ENCODE measurements around the gene TBCD. TPM values are rescaled to one million over a fixed set of nuclear protein-coding genes. Genes with fewer than 3 reads are reported as not detected.
A peak's percentile ranks its signal among the peaks of the same experiment; 100 is the strongest.

Gene TBCD
- total and polyA plus RNA-seq, 9 of the 15 experiments (the other 6 are each of a cell fraction or from before 2014, with no cell fraction given), result 8.9 to 98.5 (median 28.0) TPM

DNA sequence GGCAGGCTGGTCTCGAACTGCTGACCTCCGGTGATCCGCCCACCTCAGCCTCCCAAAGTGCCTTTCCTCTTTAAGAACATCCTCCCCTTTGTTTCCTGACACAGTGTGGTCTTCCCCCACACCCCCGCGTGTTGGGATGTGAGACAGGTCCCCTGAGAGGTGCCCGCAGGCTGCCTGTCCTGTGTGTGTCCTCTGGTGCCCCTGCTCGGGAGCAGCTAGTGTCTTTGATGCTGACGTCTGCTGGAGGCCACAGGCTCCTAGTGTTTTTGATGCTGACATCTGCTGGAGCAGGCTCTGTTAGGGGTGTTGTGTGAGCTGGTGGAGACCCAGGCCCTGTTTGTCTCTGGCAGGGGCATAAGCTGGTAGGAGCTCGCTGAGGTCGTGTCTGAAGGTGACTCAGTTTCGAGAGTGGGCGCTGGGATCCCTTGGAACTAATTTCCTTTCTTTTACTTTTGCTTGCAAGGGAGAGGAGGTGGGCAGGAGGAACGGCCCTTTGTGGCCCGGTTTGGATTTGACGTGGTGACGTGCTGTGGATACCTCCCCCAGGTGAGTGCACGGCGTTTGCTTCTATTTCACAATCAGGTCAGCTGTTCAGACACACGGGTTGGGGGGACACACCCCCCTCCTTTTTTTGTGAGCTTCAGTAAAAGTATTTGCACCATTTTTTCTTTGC lies 29.4 kb upstream of the TBCD start:
- H3K9me3 ChIP-seq (replicated peaks; ENCODE audit: control insufficient read depth, insufficient read depth, low read depth, low read length), result no peaks in the 10 kb centered on the region
- in situ Hi-C loops (cut with MboI), result no loop called here
- H3K4me1 ChIP-seq (replicated peaks in 1 of 2; ENCODE audit: control insufficient read depth in 2 of 2, insufficient read depth in 2 of 2, low read length in 2 of 2), result peaks cover 5 to 12% of the 10 kb centered on the region in 2 experiments; a peak in 4 of 5 replicates
- H3K79me2 ChIP-seq (ENCODE audit: control insufficient read depth, insufficient read depth, low read length), result peaks cover 11% of the 10 kb centered on the region
- peak overlapping the region in 1 of 2 experiments; percentile 28; a peak in 2 of 4 replicates for H3K9ac ChIP-seq (ENCODE audit: insufficient read depth in 1 of 2, low read depth in 2 of 2, low read length in 2 of 2)
- intact Hi-C loops (cut with micrococcal nuclease), result no loop called here
- H3K4me3 ChIP-seq, result no peak overlapping the region
- no peak for DNase-seq (ENCODE audit: extremely low read depth in 1 of 4, low spot score in 3 of 4)
- H3K27me3 ChIP-seq (ENCODE audit: control insufficient read depth in 2 of 2, insufficient read depth in 2 of 2, low read length in 2 of 2), result no peaks in the 10 kb centered on the region
- FAIRE-seq, result no peak
- peaks cover 55% of the 10 kb centered on the region for H3K36me3 ChIP-seq (ENCODE audit: control insufficient read depth, insufficient read depth, low read length)
- no peaks in the 10 kb centered on the region for H3K9me1 ChIP-seq (ENCODE audit: control insufficient read depth, insufficient read depth, low read length)
- no peak overlapping the region for H3K4me2 ChIP-seq (ENCODE audit: insufficient read depth, low read length)
- no peak overlapping the region for H3K27ac ChIP-seq (ENCODE audit: extremely low read depth, low read depth, low read length)
- H4K20me1 ChIP-seq (replicated peaks; ENCODE audit: control insufficient read depth, insufficient read depth, low read length), result no peaks in the 10 kb centered on the region
- 90% methylated on average over 19 of the region's 19 CpGs for WGBS (ENCODE audit: insufficient coverage, low coverage, missing lambda C conversion rate)
- TF ChIP-seq ILF3 (IDR thresholded peaks at IDR 0.05; ENCODE audit: borderline replicate concordance) (no peak), RBFOX2 (IDR thresholded peaks at IDR 0.05; ENCODE audit: low read depth, low read length) (0 out of 2 replicates have a peak, but pooled peaks have one; percentile 17), CEBPB (tag; IDR thresholded peaks at IDR 0.05) (peak; percentile 27; the same call in 1 of the 2 replicates)
- no TSS peak for BruUV-seq (replicated peaks)
- ChIA-PET CTCF (ENCODE audit: low intra/inter-chr PET ratio) (no interaction called here), POLR2A (interaction anchor here (0.6 to 1.4 kb wide), 5 partner anchors 9 to 417 kb away, joined by 3 read pairs; no protein-coding TSS in a partner anchor)
- ATAC-seq, result no peak
- no peak overlapping the region for H2AFZ ChIP-seq (ENCODE audit: low read depth, low read length)

GRCh38 chr17:82723169-82723807 lies 28.6 kb upstream of the TBCD start:
- POLR2A ChIA-PET, result interaction anchor here (0.6 kb wide), 1 partner anchor 266 kb away, joined by 3 read pairs; no protein-coding TSS in a partner anchor
- TF ChIP-seq REST (IDR thresholded peaks at IDR 0.05; ENCODE audit: borderline replicate concordance), result no peak
- no peak for TF ChIP-seq REST (CRISPR knock-in tag; IDR thresholded peaks at IDR 0.05; ENCODE audit: low read depth)
- 0 out of 2 replicates have a peak, but pooled peaks have one; percentile 19 for TF ChIP-seq ZC3H4 (CRISPR knock-in tag; IDR thresholded peaks at IDR 0.05; ENCODE audit: borderline replicate concordance)

More at GRCh38 chr17:82723169-82723807, 28.6 kb upstream of the TBCD start:
- Histone ChIP-seq H2AFZ (ENCODE audit: low read depth, low read length) (no peak overlapping the region), H4K20me1 (replicated peaks; ENCODE audit: control insufficient read depth, insufficient read depth, low read length) (no peaks in the 10 kb centered on the region), H3K36me3 (ENCODE audit: control insufficient read depth, insufficient read depth, low read length) (peaks cover 60% of the 10 kb centered on the region), H3K4me3 (no peak overlapping the region), H3K9me1 (ENCODE audit: control insufficient read depth, insufficient read depth, low read length) (no peaks in the 10 kb centered on the region), H3K79me2 (ENCODE audit: control insufficient read depth, insufficient read depth, low read length) (peaks cover 3% of the 10 kb centered on the region; the same call in 2 of the 3 replicates), H3K27me3 (ENCODE audit: control insufficient read depth in 2 of 2, insufficient read depth in 2 of 2, low read length in 2 of 2) (no peaks in the 10 kb centered on the region), H3K4me2 (ENCODE audit: insufficient read depth, low read length) (no peak overlapping the region), H3K4me1 (replicated peaks in 1 of 2; ENCODE audit: control insufficient read depth in 2 of 2, insufficient read depth in 2 of 2, low read length in 2 of 2) (peaks cover 0 to 4% of the 10 kb centered on the region in 2 experiments; a peak in 1 of 5 replicates), H3K9me3 (replicated peaks; ENCODE audit: control insufficient read depth, insufficient read depth, low read depth, low read length) (no peaks in the 10 kb centered on the region), H3K9ac (ENCODE audit: insufficient read depth in 1 of 2, low read depth in 2 of 2, low read length in 2 of 2) (no peak overlapping the region), H3K27ac (ENCODE audit: extremely low read depth, low read depth, low read length) (no peak overlapping the region)
- whole genome bisulfite sequencing (ENCODE audit: insufficient coverage, low coverage, missing lambda C conversion rate), result 96% methylated on average over 15 of the region's 26 CpGs
- in situ Hi-C loops (cut with MboI) (no loop called here), intact Hi-C loops (cut with micrococcal nuclease) (no loop called here)
- BruUV-seq (replicated peaks), result no TSS peak
- CTCF ChIA-PET (ENCODE audit: low intra/inter-chr PET ratio), result no interaction called here
- ATAC-seq, result no peak
- no peak for FAIRE-seq
- DNase-seq (ENCODE audit: extremely low read depth in 1 of 4, low spot score in 3 of 4), result no peak
